ENCODE measurements around the gene ZDHHC7. TPM values are rescaled to one million over a fixed set of nuclear protein-coding genes. Genes with fewer than 3 reads are reported as not detected.

The ZDHHC7 gene
- total and polyA plus RNA-seq, 9 of the 15 experiments (the other 6 are each of a cell fraction or from before 2014, with no cell fraction given): 1.7 to 49.7 (median 37.4) TPM

- TF ChIP-seq PATZ1 (CRISPR knock-in tag; IDR thresholded peaks at IDR 0.05; ENCODE audit: borderline replicate concordance) (no peak), ETV1 (tag; conservative IDR thresholded peaks at IDR 0.05; ENCODE audit: low read depth) (no peak), ZNF324 (CRISPR knock-in tag; IDR thresholded peaks at IDR 0.05) (no peak), PHF20 (IDR thresholded peaks at IDR 0.05; ENCODE audit: partially characterized antibody) (peak; percentile 52), KLF1 (tag; IDR thresholded peaks at IDR 0.05) (no peak), ZNF511 (CRISPR knock-in tag; IDR thresholded peaks at IDR 0.05) (no peak), ZNF668 (CRISPR knock-in tag; IDR thresholded peaks at IDR 0.05) (peak; percentile 64; the same call in 1 of the 2 replicates), ZNF76 (CRISPR knock-in tag; IDR thresholded peaks at IDR 0.05; ENCODE audit: borderline replicate concordance) (no peak), ZNF133 (CRISPR knock-in tag; IDR thresholded peaks at IDR 0.05) (no peak), NR1H2 (CRISPR knock-in tag; IDR thresholded peaks at IDR 0.05) (no peak), E2F1 (CRISPR knock-in tag; IDR thresholded peaks at IDR 0.05) (peak; percentile 89), ZNF707 (CRISPR knock-in tag; conservative IDR thresholded peaks at IDR 0.05) (no peak), ATF3 (IDR thresholded peaks at IDR 0.05) (no peak), ATF3 (CRISPR knock-in tag; conservative IDR thresholded peaks at IDR 0.05) (peak; percentile 56; the same call in 1 of the 2 replicates), XRCC3 (IDR thresholded peaks at IDR 0.05) (no peak), SMARCA4 (IDR thresholded peaks at IDR 0.05) (peak; percentile 55), ZNF583 (CRISPR knock-in tag; IDR thresholded peaks at IDR 0.05) (peak; percentile 82), THRB (CRISPR knock-in tag; conservative IDR thresholded peaks at IDR 0.05) (0 out of 2 replicates have a peak, but pooled peaks have one; percentile 45), MCM3 (IDR thresholded peaks at IDR 0.05) (no peak), YBX1 (IDR thresholded peaks at IDR 0.05) (no peak), GABPB1 (CRISPR knock-in tag; IDR thresholded peaks at IDR 0.05) (no peak), CBX1 (IDR thresholded peaks at IDR 0.05; ENCODE audit: low read depth) (peak; percentile 32; the same call in 1 of the 2 replicates), SIRT6 (IDR thresholded peaks at IDR 0.05; ENCODE audit: low read depth, low read length) (no peak), CBFB (CRISPR knock-in tag; IDR thresholded peaks at IDR 0.05) (no peak)
Observed at GRCh38 chr16:85027349-85027957, 16.1 kb upstream of the ZDHHC7 start, which contains the start of gene KIAA0513 (continued).

Measured in K562 (cell line).